GM23338 (cell line): ENCODE measurements around the gene CLIC3. TPM values are rescaled to one million over a fixed set of nuclear protein-coding genes. Genes with fewer than 3 reads are reported as not detected.

Source experiments
- ATAC-seq: fragments of 200-7000 bp; cut with Tn5 transposase; 3 replicates; pipeline ENCODE4 v1.9.1; 2020
- DNase-seq: peaks from one replicate; pipeline ENCODE4 v3.0.0-alpha.2; 2015; ENCODE audit warnings: low spot score
- H2AFZ ChIP-seq: fragments of 200-600 bp; sonication (generic); 2 replicates; pipeline ENCODE4 v1.8.0; 2016; ENCODE audit warnings: antibody characterized with exemption, mild to moderate bottlenecking, moderate library complexity
- H3F3A ChIP-seq: fragments of 200-600 bp; sonication (generic); replicated peaks from 2 replicates; pipeline ENCODE4 v1.8.0; 2017; ENCODE audit warnings: antibody characterized with exemption, mixed run types, low read depth
- H3K27ac ChIP-seq: fragments of 200-600 bp; sonication (generic); 2 replicates; pipeline ENCODE4 v1.6.1; 2016; ENCODE audit warnings: low read depth
- H3K27me3 ChIP-seq: fragments of 200-600 bp; sonication (generic); 2 replicates; pipeline ENCODE4 v1.8.0; 2016; ENCODE audit warnings: mild to moderate bottlenecking, mixed run types, moderate library complexity; ENCODE audit not compliant: insufficient read depth
- H3K36me3 ChIP-seq: fragments of 200-600 bp; sonication (generic); 2 replicates; pipeline ENCODE4 v1.8.0; 2016; ENCODE audit warnings: mild to moderate bottlenecking; ENCODE audit not compliant: insufficient read depth
- H3K4me1 ChIP-seq: fragments of 200-600 bp; sonication (generic); 2 replicates; pipeline ENCODE4 v1.8.0; 2016; ENCODE audit warnings: mild to moderate bottlenecking, moderate library complexity; ENCODE audit not compliant: insufficient read depth
- H3K4me2 ChIP-seq: fragments of 200-600 bp; sonication (generic); 2 replicates; pipeline ENCODE4 v1.7.1; 2017; ENCODE audit warnings: mixed run types
- H3K4me3 ChIP-seq: fragments of 200-600 bp; sonication (generic); 2 replicates; pipeline ENCODE4 v1.6.1; 2016; ENCODE audit warnings: mixed run types
- H3K79me2 ChIP-seq: fragments of 200-600 bp; sonication (generic); replicated peaks from 2 replicates; pipeline ENCODE4 v1.8.0; 2017; ENCODE audit warnings: mild to moderate bottlenecking; ENCODE audit not compliant: insufficient read depth
- H3K9me2 ChIP-seq: fragments of 200-600 bp; sonication (generic); 2 replicates; pipeline ENCODE4 v1.8.0; 2017; ENCODE audit not compliant: insufficient read depth
- H4K20me1 ChIP-seq: fragments of 200-600 bp; sonication (generic); replicated peaks from 2 replicates; pipeline ENCODE4 v1.8.0; 2017; ENCODE audit warnings: mild to moderate bottlenecking; ENCODE audit not compliant: insufficient read depth
- H3K27ac Mint-ChIP-seq: 2 replicates; pipeline ENCODE4 v1.8.0; 2020; ENCODE audit warnings: inconsistent platforms, mild to moderate bottlenecking, moderate library complexity, mixed read lengths
- H3K27me3 Mint-ChIP-seq: 3 replicates; pipeline ENCODE4 v1.8.0; 2022; ENCODE audit warnings: low read depth, mild to moderate bottlenecking, moderate library complexity, mixed read lengths, inconsistent platforms; ENCODE audit not compliant: insufficient read depth, poor library complexity
- H3K36me3 Mint-ChIP-seq: 3 replicates; pipeline ENCODE4 v1.8.0; 2021; ENCODE audit warnings: low read depth, mild to moderate bottlenecking, inconsistent platforms, moderate library complexity, mixed read lengths
- H3K4me1 Mint-ChIP-seq: 3 replicates; pipeline ENCODE4 v1.8.0; 2020; ENCODE audit warnings: mild to moderate bottlenecking, inconsistent platforms, mixed read lengths
- H3K4me3 Mint-ChIP-seq: 3 replicates; pipeline ENCODE4 v1.8.0; 2021; ENCODE audit warnings: moderate library complexity, mild to moderate bottlenecking, inconsistent platforms, mixed read lengths
- H3K9me3 Mint-ChIP-seq: 3 replicates; pipeline ENCODE4 v1.8.0; 2020; ENCODE audit warnings: moderate library complexity, mild to moderate bottlenecking, inconsistent platforms, mixed read lengths
- EZH2 ChIP-seq: fragments of 200-600 bp; sonication (generic); IDR thresholded peaks from one replicate; pipeline ENCODE4 v1.8.0; 2017; ENCODE audit warnings: antibody characterized with exemption, mild to moderate bottlenecking, low read depth; ENCODE audit not compliant: unreplicated experiment
- JUNB ChIP-seq: IDR thresholded peaks from one replicate; pipeline ENCODE4 v1.6.1; 2016; ENCODE audit warnings: antibody characterized with exemption; ENCODE audit not compliant: unreplicated experiment
- NANOG ChIP-seq: IDR thresholded peaks from 2 replicates; pipeline ENCODE4 v1.6.1; 2016; ENCODE audit warnings: antibody characterized with exemption, borderline replicate concordance
- ZNF114 ChIP-seq: fragments of 250-450 bp; sonication (Bioruptor Pico); IDR thresholded peaks from 2 replicates; pipeline ENCODE4 v1.5.0; 2020; ENCODE audit warnings: mild to moderate bottlenecking, moderate library complexity
- polyA plus RNA-seq: library from polyadenylated mRNA; unstranded; fragments of >200 nt; fragmentation: Nextera tagmentation; extraction: Ambion mirVana; gene quantifications from 2 replicates; pipeline ENCODE4 v1.2.1, GENCODE V29; 2016
- total RNA-seq: library from RNA; depleted of rRNA; stranded (reverse); fragments of >200 nt; shearing (Covaris generic); gene quantifications from 2 replicates; pipeline ENCODE4 v1.2.3, GENCODE V29; 2014
- TF ChIP-seq, protein P1 (sequence below): IDR thresholded peaks from one replicate; pipeline ENCODE4 v1.6.1; 2018; ENCODE audit warnings: antibody characterized with exemption; ENCODE audit not compliant: unreplicated experiment

Gene CLIC3
- total and polyA plus RNA-seq, 2 experiments from 2014 or later = 0.53 to 0.56 TPM

GRCh38 chr9:136985853-136986252, 10.5 kb downstream of the CLIC3 start:
- DNase-seq = peak; percentile 47
- H3K4me3 ChIP-seq = peak overlapping the region; percentile 68

GRCh38 chr9:136985027-136985602, 11.3 kb downstream of the CLIC3 start:
- H3K9me3 Mint-ChIP-seq = no peaks in the 10 kb centered on the region
- H3K4me1 ChIP-seq = peaks cover 3% of the 10 kb centered on the region; the same call in 1 of the 2 replicates
- H3K36me3 Mint-ChIP-seq = no peaks in the 10 kb centered on the region; the same call in 2 of the 3 replicates
- H3F3A ChIP-seq = no peaks in the 10 kb centered on the region
- no peaks in the 10 kb centered on the region for H3K9me2 ChIP-seq
- H3K79me2 ChIP-seq = no peaks in the 10 kb centered on the region
- DNase-seq (peak; percentile 53), ATAC-seq (peak; percentile 55)
- no peak overlapping the region for H3K27ac ChIP-seq
- peak overlapping the region; percentile 46; the same call in 2 of the 3 replicates for H3K4me3 Mint-ChIP-seq
- H3K36me3 ChIP-seq = no peaks in the 10 kb centered on the region
- H3K27ac Mint-ChIP-seq = no peak overlapping the region
- peak overlapping the region; percentile 93 for H3K4me2 ChIP-seq
- peak overlapping the region; percentile 68 for H3K4me3 ChIP-seq
- TF ChIP-seq EZH2 (peak; percentile 39), JUNB (no peak)
- no peaks in the 10 kb centered on the region for H4K20me1 ChIP-seq
- peaks cover 39% of the 10 kb centered on the region for H3K27me3 ChIP-seq
- no peaks in the 10 kb centered on the region; the same call in 2 of the 3 replicates for H3K4me1 Mint-ChIP-seq
- peaks cover 27% of the 10 kb centered on the region for H3K27me3 Mint-ChIP-seq
- peak overlapping the region; percentile 94 for H2AFZ ChIP-seq

More at GRCh38 chr9:136985853-136986252, 10.5 kb downstream of the CLIC3 start:
- Histone ChIP-seq H3K9me2 (no peaks in the 10 kb centered on the region), H3K4me2 (peak overlapping the region; percentile 93), H2AFZ (peak overlapping the region; percentile 74; the same call in 1 of the 2 replicates), H3K79me2 (no peaks in the 10 kb centered on the region), H4K20me1 (no peaks in the 10 kb centered on the region), H3K4me1 (peaks cover 3% of the 10 kb centered on the region; the same call in 1 of the 2 replicates), H3F3A (no peaks in the 10 kb centered on the region), H3K36me3 (no peaks in the 10 kb centered on the region), H3K27me3 (peaks cover 45% of the 10 kb centered on the region), H3K27ac (no peak overlapping the region)
- Mint-ChIP-seq H3K4me1 (no peaks in the 10 kb centered on the region; the same call in 2 of the 3 replicates), H3K9me3 (peaks cover 5% of the 10 kb centered on the region), H3K27me3 (peaks cover 29% of the 10 kb centered on the region), H3K36me3 (no peaks in the 10 kb centered on the region; the same call in 2 of the 3 replicates), H3K4me3 (peak overlapping the region; percentile 50; the same call in 1 of the 3 replicates), H3K27ac (no peak overlapping the region)
- TF ChIP-seq, protein P1, sequence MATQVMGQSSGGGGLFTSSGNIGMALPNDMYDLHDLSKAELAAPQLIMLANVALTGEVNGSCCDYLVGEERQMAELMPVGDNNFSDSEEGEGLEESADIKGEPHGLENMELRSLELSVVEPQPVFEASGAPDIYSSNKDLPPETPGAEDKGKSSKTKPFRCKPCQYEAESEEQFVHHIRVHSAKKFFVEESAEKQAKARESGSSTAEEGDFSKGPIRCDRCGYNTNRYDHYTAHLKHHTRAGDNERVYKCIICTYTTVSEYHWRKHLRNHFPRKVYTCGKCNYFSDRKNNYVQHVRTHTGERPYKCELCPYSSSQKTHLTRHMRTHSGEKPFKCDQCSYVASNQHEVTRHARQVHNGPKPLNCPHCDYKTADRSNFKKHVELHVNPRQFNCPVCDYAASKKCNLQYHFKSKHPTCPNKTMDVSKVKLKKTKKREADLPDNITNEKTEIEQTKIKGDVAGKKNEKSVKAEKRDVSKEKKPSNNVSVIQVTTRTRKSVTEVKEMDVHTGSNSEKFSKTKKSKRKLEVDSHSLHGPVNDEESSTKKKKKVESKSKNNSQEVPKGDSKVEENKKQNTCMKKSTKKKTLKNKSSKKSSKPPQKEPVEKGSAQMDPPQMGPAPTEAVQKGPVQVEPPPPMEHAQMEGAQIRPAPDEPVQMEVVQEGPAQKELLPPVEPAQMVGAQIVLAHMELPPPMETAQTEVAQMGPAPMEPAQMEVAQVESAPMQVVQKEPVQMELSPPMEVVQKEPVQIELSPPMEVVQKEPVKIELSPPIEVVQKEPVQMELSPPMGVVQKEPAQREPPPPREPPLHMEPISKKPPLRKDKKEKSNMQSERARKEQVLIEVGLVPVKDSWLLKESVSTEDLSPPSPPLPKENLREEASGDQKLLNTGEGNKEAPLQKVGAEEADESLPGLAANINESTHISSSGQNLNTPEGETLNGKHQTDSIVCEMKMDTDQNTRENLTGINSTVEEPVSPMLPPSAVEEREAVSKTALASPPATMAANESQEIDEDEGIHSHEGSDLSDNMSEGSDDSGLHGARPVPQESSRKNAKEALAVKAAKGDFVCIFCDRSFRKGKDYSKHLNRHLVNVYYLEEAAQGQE = no peak
- TF ChIP-seq ZNF114 (CRISPR knock-in tag) (no peak), NANOG (no peak)
- ATAC-seq = peak; percentile 32
